ENCODE measurements around the gene LAIR1. TPM values are rescaled to one million over a fixed set of nuclear protein-coding genes. Genes with fewer than 3 reads are reported as not detected.
"Not testable (repeated sequence)": the region's sequence is repeated elsewhere in the genome, so short reads cannot be mapped to it uniquely, and the experiment has no call there.

The LAIR1 gene
- total RNA-seq, 2 donors from 2014 or later, result 5.2 to 9.3 TPM

DNA sequence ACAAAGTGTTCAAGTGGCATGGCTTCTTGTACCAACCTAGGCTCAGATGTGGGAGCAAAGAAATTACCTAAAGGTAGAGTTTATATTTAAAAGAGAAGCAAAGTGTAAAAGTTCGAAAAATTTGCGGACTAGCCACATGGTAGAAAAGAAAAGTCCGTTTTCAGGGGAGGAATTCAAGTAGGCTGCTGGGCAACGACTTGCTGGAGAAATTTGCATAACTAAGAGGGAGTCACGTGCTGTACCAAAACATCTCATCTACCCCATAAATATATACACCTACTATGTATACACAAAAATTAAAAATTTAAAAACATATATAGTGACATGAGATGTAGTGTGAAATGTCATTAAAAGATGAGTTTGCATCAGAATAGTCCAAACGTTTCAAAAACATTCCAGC is 2.1 kb upstream of the LAIR1 start:
- TF ChIP-seq, protein P1, sequence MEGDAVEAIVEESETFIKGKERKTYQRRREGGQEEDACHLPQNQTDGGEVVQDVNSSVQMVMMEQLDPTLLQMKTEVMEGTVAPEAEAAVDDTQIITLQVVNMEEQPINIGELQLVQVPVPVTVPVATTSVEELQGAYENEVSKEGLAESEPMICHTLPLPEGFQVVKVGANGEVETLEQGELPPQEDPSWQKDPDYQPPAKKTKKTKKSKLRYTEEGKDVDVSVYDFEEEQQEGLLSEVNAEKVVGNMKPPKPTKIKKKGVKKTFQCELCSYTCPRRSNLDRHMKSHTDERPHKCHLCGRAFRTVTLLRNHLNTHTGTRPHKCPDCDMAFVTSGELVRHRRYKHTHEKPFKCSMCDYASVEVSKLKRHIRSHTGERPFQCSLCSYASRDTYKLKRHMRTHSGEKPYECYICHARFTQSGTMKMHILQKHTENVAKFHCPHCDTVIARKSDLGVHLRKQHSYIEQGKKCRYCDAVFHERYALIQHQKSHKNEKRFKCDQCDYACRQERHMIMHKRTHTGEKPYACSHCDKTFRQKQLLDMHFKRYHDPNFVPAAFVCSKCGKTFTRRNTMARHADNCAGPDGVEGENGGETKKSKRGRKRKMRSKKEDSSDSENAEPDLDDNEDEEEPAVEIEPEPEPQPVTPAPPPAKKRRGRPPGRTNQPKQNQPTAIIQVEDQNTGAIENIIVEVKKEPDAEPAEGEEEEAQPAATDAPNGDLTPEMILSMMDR (IDR thresholded peaks at IDR 0.05), result no peak
- intact Hi-C loops (cut with DNase I), result no loop called here
- Histone ChIP-seq H3K36me3 (no peaks in the 10 kb centered on the region), H3K27ac (no peak overlapping the region), H3K4me3 (no peak overlapping the region), H3K9ac (ENCODE audit: low read depth in 2 of 2, low read length in 2 of 2) (no peak overlapping the region), H3K9me3 (no peaks in the 10 kb centered on the region), H3K27me3 (no peaks in the 10 kb centered on the region), H3K4me1 (no peaks in the 10 kb centered on the region)
- DNase-seq, result no peak

DNA sequence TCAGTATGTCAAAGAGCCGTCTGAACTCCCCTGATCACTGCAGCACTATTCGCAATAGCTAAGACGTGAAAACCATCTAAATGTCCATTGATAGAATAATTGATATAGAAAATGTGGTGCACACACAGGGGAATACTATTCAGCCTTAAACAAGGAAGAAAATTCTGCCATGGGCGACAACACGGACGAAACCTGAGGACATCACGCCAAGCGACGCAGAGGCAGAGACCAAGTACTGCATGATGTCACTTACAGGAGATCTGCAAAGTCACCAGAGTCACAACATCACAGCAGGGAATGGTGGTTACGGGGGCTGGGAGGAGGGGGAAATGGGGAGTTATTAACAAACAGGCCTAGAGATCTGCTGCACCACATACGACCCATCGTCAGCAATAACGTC is 1.1 kb upstream of the LAIR1 start:
- intact Hi-C loops (cut with DNase I); DNase-seq; H3K36me3 ChIP-seq; H3K27ac ChIP-seq; H3K4me3 ChIP-seq; H3K9ac ChIP-seq (ENCODE audit: low read depth in 2 of 2, low read length in 2 of 2); H3K9me3 ChIP-seq; H3K4me1 ChIP-seq; H3K27me3 ChIP-seq: not testable (repeated sequence)

DNA sequence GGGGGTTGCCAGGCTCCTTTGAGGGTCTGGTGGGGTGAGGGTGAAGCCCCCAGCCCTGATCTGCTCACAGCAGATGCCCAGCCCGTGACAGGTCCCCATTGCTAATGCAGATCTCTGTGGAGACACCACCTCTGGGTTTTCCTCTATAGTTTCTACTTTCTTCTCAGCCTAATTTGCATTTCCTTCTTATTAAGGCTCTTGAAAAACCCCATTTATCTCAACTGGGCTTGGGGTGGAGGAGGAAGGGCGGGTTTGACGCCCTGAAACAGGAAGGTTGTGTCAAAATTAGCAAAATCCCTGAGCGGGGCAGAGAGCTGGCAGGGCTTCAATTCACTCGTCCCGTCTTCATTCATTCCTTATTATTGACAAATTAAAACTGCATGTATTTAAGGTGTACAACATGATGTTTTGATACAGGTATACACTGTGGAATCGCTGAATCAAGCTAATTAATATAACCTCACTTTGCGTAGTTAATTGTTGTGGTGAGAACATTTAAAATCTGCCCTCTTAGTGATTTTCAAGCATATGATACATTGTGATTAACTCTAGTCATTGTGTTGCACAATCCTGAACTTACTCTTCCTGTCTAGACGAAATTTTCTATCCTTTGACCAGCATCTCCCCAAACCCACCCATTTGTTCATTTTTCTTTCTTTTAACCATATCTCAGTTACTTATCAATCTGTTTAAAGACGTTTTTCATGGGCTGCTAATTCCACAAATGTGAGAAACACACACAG is 2.9 kb downstream of the LAIR1 start:
- H3K9me3 ChIP-seq; H3K9ac ChIP-seq (ENCODE audit: low read depth in 2 of 2, low read length in 2 of 2); H3K36me3 ChIP-seq; H3K4me1 ChIP-seq; DNase-seq; H3K4me3 ChIP-seq; H3K27me3 ChIP-seq; intact Hi-C loops (cut with DNase I); H3K27ac ChIP-seq: not testable (repeated sequence)

DNA sequence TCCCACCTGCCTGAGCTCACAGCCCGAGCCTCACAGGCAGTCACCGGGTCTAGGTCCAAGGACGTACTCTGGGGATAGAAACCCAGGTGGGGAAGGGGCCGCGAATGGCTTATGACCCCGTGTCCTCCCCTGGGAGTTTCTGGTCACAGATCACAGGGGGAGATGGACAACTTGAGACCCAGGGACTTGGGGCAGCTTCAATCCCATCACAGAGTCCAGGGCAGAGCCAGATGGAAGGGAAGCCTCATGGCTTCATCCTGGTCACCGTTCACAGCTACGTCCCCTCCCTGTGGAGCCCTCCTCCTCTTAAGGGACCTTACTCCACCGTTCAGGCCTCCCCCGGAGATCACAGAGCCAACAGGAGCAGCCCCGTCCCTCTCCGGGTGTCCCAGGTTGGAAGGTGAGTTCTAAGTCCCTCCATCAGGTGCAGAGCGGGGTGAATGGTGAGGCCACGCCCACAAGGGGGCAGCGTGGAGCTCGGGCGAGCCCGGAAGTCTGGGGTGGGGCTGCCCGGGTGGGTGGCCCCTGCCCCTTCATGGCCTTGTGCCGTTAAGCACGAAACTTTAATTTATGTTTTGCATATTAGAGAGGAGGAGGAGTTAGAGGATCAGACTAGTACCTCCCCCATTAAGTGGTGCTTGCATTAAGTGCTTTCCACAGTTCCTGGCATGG is 5.4 kb downstream of the LAIR1 start:
- H3K4me3 ChIP-seq; H3K27me3 ChIP-seq; intact Hi-C loops (cut with DNase I); H3K9ac ChIP-seq (ENCODE audit: low read depth in 2 of 2, low read length in 2 of 2); H3K27ac ChIP-seq; H3K9me3 ChIP-seq; H3K4me1 ChIP-seq; H3K36me3 ChIP-seq: not testable (repeated sequence)
- DNase-seq, result peak; percentile 42

DNA sequence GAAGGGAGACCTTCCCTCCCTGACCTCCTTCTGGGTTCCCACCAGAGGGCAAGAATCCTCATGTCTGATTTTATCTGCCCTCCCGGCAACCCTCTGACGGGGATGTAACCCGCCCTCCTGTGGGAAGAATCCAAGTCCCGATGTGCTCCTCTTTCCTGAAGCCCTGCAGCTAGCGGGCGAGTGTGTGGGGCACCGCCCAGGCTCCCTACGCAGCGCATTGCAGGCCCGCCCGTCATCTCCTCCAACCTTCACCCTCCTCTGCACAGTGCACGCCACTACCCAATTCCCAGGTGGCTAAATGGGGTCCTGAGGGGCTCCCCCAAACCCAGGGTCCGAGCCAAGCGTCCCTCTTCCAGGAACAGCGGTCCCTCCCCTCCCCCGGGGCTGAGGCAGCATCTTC is 7.3 kb downstream of the LAIR1 start:
- TF ChIP-seq, protein P1 (IDR thresholded peaks at IDR 0.05), result no peak

DNA sequence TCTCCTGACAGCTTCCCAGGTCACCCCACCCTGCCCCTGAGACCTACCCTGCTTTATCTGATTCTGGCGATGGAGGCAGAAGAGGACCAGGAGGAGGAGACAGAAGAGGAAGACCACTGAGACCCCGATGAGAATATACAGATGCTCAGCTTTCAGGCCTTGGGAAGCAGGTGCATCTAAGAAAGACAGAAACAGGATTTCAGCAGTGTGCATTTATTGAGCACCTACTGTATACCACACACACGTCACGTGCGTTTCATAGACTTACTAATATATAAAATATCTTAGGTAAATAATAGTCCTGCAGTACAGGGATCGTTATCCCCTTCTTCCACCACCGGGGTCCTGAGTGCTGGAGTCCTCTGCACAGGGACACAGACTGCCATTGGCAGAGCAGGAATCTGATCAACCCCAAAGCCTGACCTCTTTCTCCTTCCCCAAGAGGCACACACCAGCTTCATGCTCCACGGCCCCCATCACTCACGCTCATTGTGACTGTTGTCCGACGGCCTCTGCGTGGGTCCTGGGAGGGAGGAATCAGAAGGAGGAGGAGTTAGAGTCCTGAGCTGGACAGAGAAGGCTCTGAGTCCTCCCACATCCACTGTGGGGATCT is 8.2 kb downstream of the LAIR1 start:
- H3K27me3 ChIP-seq, result no peaks in the 10 kb centered on the region
- no peak for DNase-seq
- no peaks in the 10 kb centered on the region for H3K4me1 ChIP-seq
- intact Hi-C loops (cut with DNase I), result no loop called here
- no peak overlapping the region for H3K27ac ChIP-seq
- no peaks in the 10 kb centered on the region for H3K9me3 ChIP-seq
- no peaks in the 10 kb centered on the region for H3K36me3 ChIP-seq
- H3K4me3 ChIP-seq, result no peak overlapping the region
- no peak overlapping the region for H3K9ac ChIP-seq (ENCODE audit: low read depth in 2 of 2, low read length in 2 of 2)
- TF ChIP-seq, protein P1 (IDR thresholded peaks at IDR 0.05), result no peak

More for the DNA sequence above, 7.3 kb downstream of the LAIR1 start:
- Histone ChIP-seq H3K9me3 (no peaks in the 10 kb centered on the region), H3K9ac (ENCODE audit: low read depth in 2 of 2, low read length in 2 of 2) (no peak overlapping the region), H3K27me3 (no peaks in the 10 kb centered on the region), H3K4me1 (no peaks in the 10 kb centered on the region), H3K36me3 (no peaks in the 10 kb centered on the region), H3K27ac (no peak overlapping the region), H3K4me3 (no peak overlapping the region)
- no peak for DNase-seq
- intact Hi-C loops (cut with DNase I), result no loop called here

DNA sequence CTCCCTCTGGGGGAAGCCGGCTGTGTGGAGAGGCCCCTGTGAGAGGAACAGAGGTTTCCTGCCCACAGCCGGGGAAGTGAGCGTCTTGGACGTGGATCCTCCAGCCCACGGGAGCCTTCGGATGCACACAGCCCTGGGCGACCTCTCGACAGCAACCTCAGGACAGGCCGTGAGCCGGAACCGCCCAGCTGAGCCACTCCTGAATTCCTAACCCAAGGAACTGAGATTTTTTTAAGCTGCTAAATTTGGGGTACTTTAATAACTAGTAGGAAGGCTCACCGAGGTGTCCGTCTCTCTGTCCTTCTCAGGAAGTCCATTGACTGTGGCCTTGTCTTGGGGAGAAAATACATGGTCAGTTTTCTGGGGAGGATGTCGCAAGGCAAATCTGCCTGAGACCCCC is 9.1 kb downstream of the LAIR1 start:
- H3K27me3 ChIP-seq, result no peaks in the 10 kb centered on the region
- DNase-seq, result no peak
- no peaks in the 10 kb centered on the region for H3K9me3 ChIP-seq
- intact Hi-C loops (cut with DNase I), result no loop called here
- no peaks in the 10 kb centered on the region for H3K4me1 ChIP-seq
- H3K27ac ChIP-seq, result no peak overlapping the region
- H3K36me3 ChIP-seq, result no peaks in the 10 kb centered on the region
- TF ChIP-seq, protein P1 (IDR thresholded peaks at IDR 0.05), result no peak
- no peak overlapping the region for H3K9ac ChIP-seq (ENCODE audit: low read depth in 2 of 2, low read length in 2 of 2)
- H3K4me3 ChIP-seq, result no peak overlapping the region
